ENCODE data around the gene RAB40B.

DNA sequence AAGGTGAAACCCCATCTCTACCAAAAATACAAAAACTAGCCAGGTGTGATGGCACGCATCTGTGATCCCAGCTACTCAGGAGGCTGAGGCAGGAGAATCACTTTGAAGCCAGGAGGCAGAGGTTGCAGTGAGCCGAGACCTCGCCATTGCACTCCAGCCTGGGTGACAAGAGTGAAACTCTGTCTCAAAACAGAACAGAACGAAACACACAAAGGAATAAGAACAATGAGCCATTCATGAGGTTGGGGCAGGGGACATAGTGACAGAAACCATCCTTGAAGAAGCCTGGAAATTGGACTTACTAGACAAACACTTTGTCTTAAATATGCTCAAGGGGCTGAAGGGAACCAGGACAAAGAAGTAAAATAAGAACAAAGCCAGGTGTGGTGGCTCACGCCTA, 89.7 kb downstream of the RAB40B start:
- TF ChIP-seq, protein P1, sequence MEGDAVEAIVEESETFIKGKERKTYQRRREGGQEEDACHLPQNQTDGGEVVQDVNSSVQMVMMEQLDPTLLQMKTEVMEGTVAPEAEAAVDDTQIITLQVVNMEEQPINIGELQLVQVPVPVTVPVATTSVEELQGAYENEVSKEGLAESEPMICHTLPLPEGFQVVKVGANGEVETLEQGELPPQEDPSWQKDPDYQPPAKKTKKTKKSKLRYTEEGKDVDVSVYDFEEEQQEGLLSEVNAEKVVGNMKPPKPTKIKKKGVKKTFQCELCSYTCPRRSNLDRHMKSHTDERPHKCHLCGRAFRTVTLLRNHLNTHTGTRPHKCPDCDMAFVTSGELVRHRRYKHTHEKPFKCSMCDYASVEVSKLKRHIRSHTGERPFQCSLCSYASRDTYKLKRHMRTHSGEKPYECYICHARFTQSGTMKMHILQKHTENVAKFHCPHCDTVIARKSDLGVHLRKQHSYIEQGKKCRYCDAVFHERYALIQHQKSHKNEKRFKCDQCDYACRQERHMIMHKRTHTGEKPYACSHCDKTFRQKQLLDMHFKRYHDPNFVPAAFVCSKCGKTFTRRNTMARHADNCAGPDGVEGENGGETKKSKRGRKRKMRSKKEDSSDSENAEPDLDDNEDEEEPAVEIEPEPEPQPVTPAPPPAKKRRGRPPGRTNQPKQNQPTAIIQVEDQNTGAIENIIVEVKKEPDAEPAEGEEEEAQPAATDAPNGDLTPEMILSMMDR (conservative IDR thresholded peaks at IDR 0.05; ENCODE audit: low read length) = no peak
- no peak for TF ChIP-seq EZH2phosphoT487 (IDR thresholded peaks at IDR 0.05; ENCODE audit: borderline replicate concordance, low read depth, low read length)

All from OCI-LY7 (cell line).